Esophagus muscularis mucosa (tissue), 4 donors: ENCODE data around the gene ABI3BP. TPM values are rescaled to one million over a fixed set of nuclear protein-coding genes. Genes with fewer than 3 reads are reported as not detected.
A peak's percentile ranks its signal among the peaks of the same experiment; 100 is the strongest.

Experiments used
- DNase-seq: peaks from one replicate; pipeline ENCODE4 v3.0.0-alpha.2; 2017; ENCODE audit errors: extremely low spot score
- H3K27ac ChIP-seq, 4 donors: fragments of 200-600 bp; sonication (generic); replicated peaks in 1 of 4; 1 replicate in 3 of 4; 2 replicates in 1 of 4; pipeline ENCODE4 v1.5.1; 2016 to 2019; ENCODE audit warnings: mild to moderate bottlenecking in 1 of 4
- H3K27me3 ChIP-seq, 4 donors: fragments of 200-600 bp; sonication (generic); one replicate each; pipeline versions ENCODE4 v1.5.1 to v1.6.0; 2016 to 2019
- H3K36me3 ChIP-seq, 4 donors: fragments of 200-600 bp; sonication (generic); one replicate each; pipeline ENCODE4 v1.5.1; 2016 to 2019
- H3K4me1 ChIP-seq, 4 donors: fragments of 200-600 bp; sonication (generic); one replicate each; pipeline ENCODE4 v1.5.1; 2016 to 2019
- H3K4me3 ChIP-seq, 4 donors: fragments of 200-600 bp; sonication (generic); 1 replicate in 2 of 4; 2 replicates in 2 of 4; pipeline ENCODE4 v1.5.1; 2016 to 2019; ENCODE audit warnings: mild to moderate bottlenecking in 4 of 4, moderate library complexity in 1 of 4
- H3K9me3 ChIP-seq, 4 donors: fragments of 200-600 bp; sonication (generic); 1 replicate in 3 of 4; 2 replicates in 1 of 4; pipeline ENCODE4 v1.5.1; 2016 to 2019
- EP300 ChIP-seq: sonication (generic); formaldehyde crosslinking; IDR thresholded peaks from one replicate; pipeline ENCODE4 v1.6.1; 2017; ENCODE audit warnings: antibody characterized with exemption
- POLR2A ChIP-seq: fragments of 450-650 bp; IDR thresholded peaks from one replicate; pipeline ENCODE4 v1.6.1; 2017; ENCODE audit warnings: antibody characterized with exemption, moderate library complexity, mild to moderate bottlenecking, low read depth
- POLR2AphosphoS5 ChIP-seq, 2 donors: sonication (generic); formaldehyde crosslinking; IDR thresholded peaks; one replicate each; pipeline ENCODE4 v1.6.1; 2017; ENCODE audit warnings: antibody characterized with exemption in 2 of 2
- WGBS: methylation state at CpG from one replicate; pipeline ENCODE4 v1.1.5; 2018; 5-methylcytosine and 5-hydroxymethylcytosine counted together
- intact Hi-C: fragments of 100-400 bp; cut with DNase I; formaldehyde crosslinking; loops from one replicate; pipeline ENCODE4 v1.15.1; 2023
- total RNA-seq, 4 donors: library from RNA; depleted of rRNA; stranded (reverse); fragments of >200 nt; gene quantifications; one replicate each; pipeline versions ENCODE4 v1.1.0 to v1.2.1, GENCODE V29; 2016
- TF ChIP-seq, protein P1 (sequence below), 3 experiments: fragments of 200-600 bp in 2 of 3; fragments of 450-650 bp in 1 of 3; sonication (generic) in 2 of 3; IDR thresholded peaks; one replicate each; pipeline ENCODE4 v1.5.1; 2017 to 2019; ENCODE audit warnings: antibody characterized with exemption in 3 of 3, mild to moderate bottlenecking in 2 of 3, moderate library complexity in 1 of 3

ABI3BP gene
- total RNA-seq, 4 donors from 2014 or later: 25.7 to 67.3 (median 61.5) TPM

GRCh38 chr3:100966807-100967206 lies 26.4 kb downstream of the ABI3BP start:
- no peak overlapping the region for H3K4me3 ChIP-seq
- intact Hi-C loops: no loop called here
- no peaks in the 10 kb centered on the region for H3K9me3 ChIP-seq
- peaks cover 0 to 17% (median 14%) of the 10 kb centered on the region in 4 donors for H3K4me1 ChIP-seq
- no peak overlapping the region for H3K27ac ChIP-seq
- DNase-seq: no peak
- H3K27me3 ChIP-seq: no peaks in the 10 kb centered on the region
- 80% methylated on average over 2 of the region's 2 CpGs for WGBS
- H3K36me3 ChIP-seq: no peaks in the 10 kb centered on the region
- no peak for TF ChIP-seq POLR2A
- TF ChIP-seq POLR2AphosphoS5 (IDR thresholded peaks at IDR 0.05): no peak
- TF ChIP-seq, protein P1, sequence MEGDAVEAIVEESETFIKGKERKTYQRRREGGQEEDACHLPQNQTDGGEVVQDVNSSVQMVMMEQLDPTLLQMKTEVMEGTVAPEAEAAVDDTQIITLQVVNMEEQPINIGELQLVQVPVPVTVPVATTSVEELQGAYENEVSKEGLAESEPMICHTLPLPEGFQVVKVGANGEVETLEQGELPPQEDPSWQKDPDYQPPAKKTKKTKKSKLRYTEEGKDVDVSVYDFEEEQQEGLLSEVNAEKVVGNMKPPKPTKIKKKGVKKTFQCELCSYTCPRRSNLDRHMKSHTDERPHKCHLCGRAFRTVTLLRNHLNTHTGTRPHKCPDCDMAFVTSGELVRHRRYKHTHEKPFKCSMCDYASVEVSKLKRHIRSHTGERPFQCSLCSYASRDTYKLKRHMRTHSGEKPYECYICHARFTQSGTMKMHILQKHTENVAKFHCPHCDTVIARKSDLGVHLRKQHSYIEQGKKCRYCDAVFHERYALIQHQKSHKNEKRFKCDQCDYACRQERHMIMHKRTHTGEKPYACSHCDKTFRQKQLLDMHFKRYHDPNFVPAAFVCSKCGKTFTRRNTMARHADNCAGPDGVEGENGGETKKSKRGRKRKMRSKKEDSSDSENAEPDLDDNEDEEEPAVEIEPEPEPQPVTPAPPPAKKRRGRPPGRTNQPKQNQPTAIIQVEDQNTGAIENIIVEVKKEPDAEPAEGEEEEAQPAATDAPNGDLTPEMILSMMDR (IDR thresholded peaks at IDR 0.05): no peak
- no peak for TF ChIP-seq EP300

DNA sequence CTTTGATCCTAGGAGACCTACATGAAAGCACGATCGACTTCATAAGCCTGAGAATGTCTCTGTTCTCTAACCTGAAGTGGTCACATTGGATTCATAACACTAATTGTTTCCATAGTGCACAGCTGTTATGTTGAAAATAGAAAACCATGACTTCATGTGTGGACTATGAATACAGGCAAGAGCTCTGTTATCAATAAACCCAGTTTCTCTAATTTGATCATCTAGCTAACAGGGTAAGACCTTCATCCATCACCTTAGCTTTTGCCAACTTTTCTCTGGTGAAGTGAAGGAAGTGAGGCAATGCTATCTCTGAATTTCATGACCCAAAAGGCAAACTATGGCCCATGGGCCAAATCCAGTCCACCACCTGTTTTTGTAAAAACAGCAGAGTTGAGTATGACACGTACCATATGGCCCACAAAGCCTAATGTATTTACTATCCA lies 27.2 kb downstream of the ABI3BP start:
- 71% methylated on average over 3 of the region's 3 CpGs for WGBS
- Histone ChIP-seq H3K36me3 (no peaks in the 10 kb centered on the region), H3K27ac (peak overlapping the region in 2 of 4 donors; percentile 8 to 15), H3K4me3 (no peak overlapping the region), H3K9me3 (no peaks in the 10 kb centered on the region), H3K4me1 (peaks cover 0 to 9% (median 6%) of the 10 kb centered on the region in 4 donors), H3K27me3 (no peaks in the 10 kb centered on the region)
- intact Hi-C loops: no loop called here
- peak in 1 of 2 donors; percentile 15 for TF ChIP-seq POLR2AphosphoS5 (IDR thresholded peaks at IDR 0.05)
- TF ChIP-seq EP300: no peak
- TF ChIP-seq, protein P1 (IDR thresholded peaks at IDR 0.05): no peak
- TF ChIP-seq POLR2A: no peak
- DNase-seq: no peak

DNA sequence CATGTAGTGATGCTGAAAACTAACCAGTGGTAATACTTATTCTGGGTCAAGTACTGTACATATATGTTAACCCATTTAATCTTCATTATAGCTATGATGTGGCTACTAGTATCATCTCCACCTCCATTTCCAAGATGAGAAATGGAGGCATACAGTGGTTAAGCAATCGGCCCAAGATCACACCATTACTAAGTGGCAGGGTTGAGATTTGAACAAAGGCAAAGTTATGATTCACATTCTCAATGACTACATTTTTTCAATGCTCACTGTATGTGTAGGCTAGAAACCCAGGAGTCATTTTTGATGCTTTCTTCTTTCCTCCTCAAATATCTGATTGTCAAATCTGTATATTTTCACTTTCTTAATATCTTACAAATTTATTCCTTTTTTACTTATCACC lies 30.2 kb downstream of the ABI3BP start:
- 95% methylated on average over 1 of the region's 1 CpG for WGBS
- Histone ChIP-seq H3K4me3 (no peak overlapping the region), H3K27me3 (no peaks in the 10 kb centered on the region), H3K27ac (no peak overlapping the region), H3K4me1 (no peaks in the 10 kb centered on the region), H3K9me3 (peaks cover 0 to 12% (median 0%) of the 10 kb centered on the region in 4 donors), H3K36me3 (no peaks in the 10 kb centered on the region)
- DNase-seq: no peak
- TF ChIP-seq POLR2A (no peak), EP300 (no peak)
- TF ChIP-seq, protein P1 (IDR thresholded peaks at IDR 0.05): no peak
- intact Hi-C loops: no loop called here

GRCh38 chr3:100957261-100957986 lies 35.8 kb downstream of the ABI3BP start:
- WGBS: 64% methylated on average over 3 of the region's 3 CpGs
- H3K27ac ChIP-seq: peak overlapping the region; percentile 26 to 77 (median 48)

DNA sequence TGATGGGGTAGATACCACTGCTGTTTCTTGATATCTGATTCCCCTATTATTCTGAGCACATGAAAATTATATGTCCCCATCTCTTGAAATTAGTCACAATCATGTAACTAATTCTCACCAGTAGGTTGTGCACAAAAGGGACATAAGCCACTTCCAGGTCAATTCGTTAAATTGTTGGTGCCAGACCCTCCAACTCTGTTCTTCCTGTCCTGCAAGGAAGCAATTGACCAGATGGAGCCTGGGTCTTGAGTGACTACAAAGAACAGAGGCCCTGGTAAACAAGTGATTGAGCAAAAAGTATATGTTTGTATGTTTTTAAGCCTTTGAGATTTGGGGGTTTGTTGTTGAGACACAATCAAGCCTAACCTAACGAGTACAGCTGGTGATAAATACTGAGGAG lies 36.9 kb downstream of the ABI3BP start:
- Histone ChIP-seq H3K9me3 (peaks cover 0 to 12% (median 0%) of the 10 kb centered on the region in 4 donors), H3K27ac (peak overlapping the region; percentile 26 to 77 (median 48)), H3K36me3 (no peaks in the 10 kb centered on the region), H3K4me1 (peaks cover 6 to 18% (median 10%) of the 10 kb centered on the region in 4 donors), H3K4me3 (no peak overlapping the region), H3K27me3 (no peaks in the 10 kb centered on the region)
- WGBS: 84% methylated on average over 2 of the region's 2 CpGs
- TF ChIP-seq EP300: no peak
- no peak for TF ChIP-seq POLR2A
- no peak for TF ChIP-seq POLR2AphosphoS5 (IDR thresholded peaks at IDR 0.05)
- TF ChIP-seq, protein P1 (IDR thresholded peaks at IDR 0.05): no peak
- no peak for DNase-seq
- intact Hi-C loops: loop anchor here (10.0 kb wide), 1 partner anchor 619 kb away; the partner anchor contains the start of gene PCNP

More at GRCh38 chr3:100957261-100957986, 35.8 kb downstream of the ABI3BP start:
- intact Hi-C loops: loop anchor here (10.0 kb wide), 1 partner anchor 617 kb away; the partner anchor contains the start of gene PCNP
- no peak for TF ChIP-seq EP300
- peak in 1 of 2 donors; percentile 13 for TF ChIP-seq POLR2AphosphoS5 (IDR thresholded peaks at IDR 0.05)
- Histone ChIP-seq H3K27me3 (no peaks in the 10 kb centered on the region), H3K36me3 (no peaks in the 10 kb centered on the region), H3K4me3 (no peak overlapping the region), H3K9me3 (peaks cover 0 to 12% (median 0%) of the 10 kb centered on the region in 4 donors), H3K4me1 (peaks cover 6 to 18% (median 10%) of the 10 kb centered on the region in 4 donors)
- DNase-seq: no peak
